Stimulated activated CD4-positive, alpha-beta T cell treated with anti-CD3 and anti-CD28 coated beads, Interleukin-4, amount 100 ng/mL, for 48 hours (primary cell): Measurements from ENCODE around the gene SLC7A14.

Experiments used
- DNase-seq, 2 donors: peaks; one replicate each; pipeline ENCODE4 v3.0.0-alpha.2; 2020; ENCODE audit warnings: low read depth in 2 of 2

Gene SLC7A14

GRCh38 chr3:170585937-170586310 lies at the start of gene SLC7A14:
Gene SLC7A14 (minus strand): TSS chr3:170586075. CDS start chr3:170526936, 59,139 bp downstream.
- no peak for DNase-seq

- no peak for DNase-seq
These were observed 49.5 kb upstream of the SLC7A14 start for GRCh38 chr3:170635385-170635735.

DNA sequence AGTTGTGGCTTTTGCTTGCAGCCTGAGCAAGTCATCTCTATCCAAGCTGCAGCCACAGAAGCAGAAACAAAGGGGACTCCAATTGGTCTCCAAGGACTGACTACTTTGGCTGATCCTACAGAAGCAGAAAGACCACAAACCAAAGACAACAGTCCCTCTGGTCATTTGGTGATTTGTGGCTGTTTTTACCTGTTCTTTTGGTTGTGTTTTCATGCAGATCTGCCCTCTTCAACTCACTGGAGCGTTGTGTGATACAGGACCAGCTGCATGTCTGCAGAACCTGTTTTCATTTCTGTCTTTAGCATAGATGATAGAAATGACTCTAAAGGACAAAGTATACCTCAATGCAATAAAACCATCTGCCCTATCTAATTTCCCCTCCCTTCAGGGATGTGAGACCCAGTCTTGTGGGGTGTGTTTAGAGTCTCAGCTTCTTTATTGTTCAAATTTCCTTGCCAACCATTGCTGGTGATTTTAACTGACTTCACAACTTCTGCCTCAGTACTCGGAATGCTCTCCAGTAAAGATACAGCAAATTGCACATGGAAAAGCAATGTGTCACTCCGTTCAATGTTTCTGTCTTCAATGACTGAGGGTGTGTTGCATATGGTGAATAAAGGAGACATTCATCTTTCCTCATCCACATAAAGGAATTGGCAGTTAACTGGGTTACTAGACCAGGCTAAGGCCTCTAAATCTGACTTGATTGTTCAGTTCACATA lies 48.9 kb upstream of the SLC7A14 start:
- DNase-seq: no peak

DNA sequence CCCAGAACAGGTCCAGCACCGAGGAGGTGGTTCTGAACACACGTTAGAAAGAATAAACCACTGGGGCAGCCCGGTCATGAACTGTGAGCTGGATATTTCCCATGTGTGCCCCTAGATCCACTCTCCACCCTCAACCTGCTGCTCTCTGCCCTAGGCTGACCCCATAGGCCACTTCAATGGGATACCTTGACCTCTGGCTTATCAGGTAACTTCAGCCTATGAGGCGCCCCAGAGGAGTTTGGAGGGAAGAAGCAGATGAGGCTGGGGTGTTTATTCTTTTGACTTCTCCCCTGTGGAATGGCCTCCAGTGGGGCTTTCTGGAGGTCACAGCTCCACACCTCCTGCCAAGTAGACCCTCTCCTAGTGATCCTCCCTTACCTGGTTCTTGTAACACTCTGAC lies 47.7 kb upstream of the SLC7A14 start:
- no peak for DNase-seq

DNA sequence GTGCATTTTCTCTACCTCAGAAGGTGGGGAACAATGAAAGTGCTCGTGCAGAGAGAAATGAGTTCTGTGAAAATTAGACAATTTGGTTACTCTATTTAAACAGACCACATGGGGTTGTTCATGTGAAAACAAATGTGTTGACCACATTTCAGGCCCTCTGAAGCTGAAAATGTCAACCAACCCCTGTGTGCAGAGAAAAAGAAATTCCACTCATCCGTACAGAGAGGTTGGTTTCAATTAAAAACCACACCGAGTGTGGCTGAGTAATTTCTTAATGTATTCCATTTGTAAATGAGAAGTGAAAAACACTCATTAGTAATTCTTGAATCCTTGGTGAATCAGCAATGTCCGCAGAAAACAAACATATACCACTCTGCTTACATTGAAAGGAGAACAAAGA lies 46.9 kb upstream of the SLC7A14 start:
- no peak for DNase-seq

GRCh38 chr3:170631755-170632488 lies 46.0 kb upstream of the SLC7A14 start:
- DNase-seq: no peak

- no peak for DNase-seq
These were observed 37.6 kb upstream of the SLC7A14 start for GRCh38 chr3:170623524-170623923.

DNA sequence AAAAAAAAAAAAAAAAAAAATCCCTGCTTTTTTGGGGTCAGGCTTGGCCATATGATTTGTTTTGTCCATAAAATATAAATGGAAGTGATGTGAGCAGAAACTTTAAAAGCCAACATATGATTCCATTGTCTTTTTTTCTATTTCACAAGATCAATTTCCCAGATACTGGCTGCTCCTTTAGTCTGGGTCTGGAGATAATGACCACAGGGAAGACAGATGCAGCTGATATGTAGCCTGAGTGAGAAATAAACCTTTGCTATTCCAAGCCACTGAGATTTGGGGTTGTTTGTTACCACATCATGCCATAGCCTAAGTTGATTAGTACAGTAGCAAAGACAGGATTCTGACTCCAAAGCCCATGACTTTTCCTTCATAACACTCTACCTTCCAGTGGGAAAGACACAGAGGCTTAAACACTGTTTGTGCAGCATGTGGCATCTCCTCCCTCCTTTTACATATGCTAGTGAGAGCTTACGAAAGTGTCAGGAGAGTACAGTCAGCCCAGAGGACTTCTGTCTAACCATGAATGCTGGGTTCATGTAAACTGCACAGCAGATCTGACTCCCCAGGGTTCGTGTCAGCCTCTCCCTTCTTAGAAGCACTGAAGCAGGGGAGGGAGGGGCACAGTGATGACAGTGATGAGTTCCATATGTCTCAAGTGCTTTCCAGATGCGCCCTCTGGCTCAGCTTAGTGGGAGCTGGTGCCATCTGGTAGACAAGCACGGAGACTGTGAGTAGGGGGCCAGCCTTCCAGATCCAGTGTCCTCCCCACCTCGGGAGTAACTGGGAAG lies 36.7 kb upstream of the SLC7A14 start:
- DNase-seq: no peak

DNA sequence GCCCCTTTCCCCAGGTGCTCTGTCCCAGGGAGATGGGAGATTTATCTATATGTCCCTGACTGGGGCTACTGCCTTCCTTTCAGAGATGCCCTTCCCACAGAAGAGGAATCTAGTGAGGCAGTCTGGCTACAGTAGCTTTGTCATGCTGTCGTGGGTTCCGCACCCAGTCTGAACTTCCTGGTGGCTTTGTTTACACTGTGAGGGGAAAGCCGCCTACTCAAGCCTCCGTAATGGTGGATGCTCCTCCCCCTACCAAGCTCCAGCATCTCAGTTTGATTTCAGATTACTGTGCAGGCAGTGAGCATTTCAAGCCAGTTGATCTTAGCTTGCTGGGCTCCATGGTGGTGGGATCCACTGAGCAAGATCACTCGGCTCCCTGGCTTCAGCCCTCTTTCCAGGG lies 35.4 kb upstream of the SLC7A14 start:
- DNase-seq: no peak

GRCh38 chr3:170614214-170614966 lies 28.5 kb upstream of the SLC7A14 start:
- no peak for DNase-seq

DNA sequence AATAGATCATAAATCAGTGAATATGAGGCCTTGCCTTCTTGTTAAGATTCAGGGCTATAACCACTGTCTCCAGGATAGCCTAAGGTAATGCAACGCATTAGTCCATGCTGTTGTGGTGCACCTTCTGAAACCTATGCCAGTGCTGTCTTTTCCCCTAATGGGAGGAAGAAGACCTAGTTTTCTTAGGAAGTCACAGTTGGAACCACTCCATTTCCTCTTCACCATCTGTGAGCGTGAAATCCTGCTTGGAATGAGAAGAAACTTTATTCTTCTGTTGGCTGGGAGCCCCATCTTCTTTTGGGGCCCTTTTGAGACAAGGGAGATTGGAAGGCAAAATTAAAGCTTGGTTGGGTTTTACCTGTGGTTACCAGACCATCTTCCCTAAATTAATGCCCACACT lies 25.9 kb upstream of the SLC7A14 start:
- DNase-seq: no peak

- no peak for DNase-seq
These were observed 24.5 kb upstream of the SLC7A14 start for GRCh38 chr3:170610321-170610884.

DNA sequence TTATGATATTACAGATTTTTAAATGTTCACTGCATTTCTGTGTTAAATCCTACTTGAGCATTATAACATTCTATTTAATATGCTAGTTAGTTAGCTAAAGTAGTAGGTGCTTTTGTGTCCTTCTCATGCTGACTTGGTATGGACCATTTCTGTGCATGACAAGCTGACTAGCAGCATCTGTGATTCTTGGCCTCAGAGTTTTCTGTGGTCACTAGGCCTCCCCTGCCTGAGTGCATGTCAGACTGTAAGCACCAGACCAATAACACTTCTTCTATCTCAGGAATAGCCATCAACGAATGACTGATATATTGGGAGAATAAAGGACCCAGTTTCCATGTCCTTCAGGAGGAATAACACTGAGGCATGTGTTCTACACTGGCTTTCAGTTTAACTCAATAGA lies 22.6 kb upstream of the SLC7A14 start:
- no peak for DNase-seq

GRCh38 chr3:170606675-170607074 lies 20.8 kb upstream of the SLC7A14 start:
- no peak for DNase-seq

- DNase-seq: no peak
These were observed 19.6 kb upstream of the SLC7A14 start for GRCh38 chr3:170605490-170605889.

- DNase-seq: no peak
These were observed 18.1 kb upstream of the SLC7A14 start for GRCh38 chr3:170603770-170604510.

DNA sequence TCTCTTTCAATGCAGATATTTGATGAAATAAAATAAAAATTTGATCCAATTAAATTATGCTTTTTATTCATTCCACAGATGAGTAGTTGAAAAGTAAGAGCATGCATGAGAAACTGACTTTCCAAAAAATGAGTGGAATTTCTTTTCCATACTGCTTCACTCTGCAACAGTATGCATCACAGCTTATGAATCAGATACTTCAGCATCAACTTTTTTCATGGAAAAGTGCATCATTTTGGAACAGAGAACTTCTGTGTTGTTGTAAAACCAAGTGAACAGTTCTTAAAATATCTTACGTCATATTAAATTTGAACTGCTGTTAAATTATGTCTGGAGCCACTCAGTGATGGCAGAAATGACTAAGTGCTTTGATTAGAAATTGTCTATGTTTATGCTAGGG lies 16.7 kb upstream of the SLC7A14 start:
- DNase-seq: no peak

GRCh38 chr3:170600005-170600624 lies 14.2 kb upstream of the SLC7A14 start:
- no peak for DNase-seq

- DNase-seq: no peak
These were observed 13.2 kb upstream of the SLC7A14 start for GRCh38 chr3:170599091-170599490.

- no peak for DNase-seq
These were observed 12.2 kb upstream of the SLC7A14 start for GRCh38 chr3:170598091-170598502.
